Measurements from ENCODE around the gene PABPN1L. TPM values are rescaled to one million over a fixed set of nuclear protein-coding genes. Genes with fewer than 3 reads are reported as not detected.

The PABPN1L gene
- total and polyA plus RNA-seq, 9 of the 15 experiments (the other 6 are each of a cell fraction or from before 2014, with no cell fraction given) = 0.11 to 0.32 TPM; not detected in 7

DNA sequence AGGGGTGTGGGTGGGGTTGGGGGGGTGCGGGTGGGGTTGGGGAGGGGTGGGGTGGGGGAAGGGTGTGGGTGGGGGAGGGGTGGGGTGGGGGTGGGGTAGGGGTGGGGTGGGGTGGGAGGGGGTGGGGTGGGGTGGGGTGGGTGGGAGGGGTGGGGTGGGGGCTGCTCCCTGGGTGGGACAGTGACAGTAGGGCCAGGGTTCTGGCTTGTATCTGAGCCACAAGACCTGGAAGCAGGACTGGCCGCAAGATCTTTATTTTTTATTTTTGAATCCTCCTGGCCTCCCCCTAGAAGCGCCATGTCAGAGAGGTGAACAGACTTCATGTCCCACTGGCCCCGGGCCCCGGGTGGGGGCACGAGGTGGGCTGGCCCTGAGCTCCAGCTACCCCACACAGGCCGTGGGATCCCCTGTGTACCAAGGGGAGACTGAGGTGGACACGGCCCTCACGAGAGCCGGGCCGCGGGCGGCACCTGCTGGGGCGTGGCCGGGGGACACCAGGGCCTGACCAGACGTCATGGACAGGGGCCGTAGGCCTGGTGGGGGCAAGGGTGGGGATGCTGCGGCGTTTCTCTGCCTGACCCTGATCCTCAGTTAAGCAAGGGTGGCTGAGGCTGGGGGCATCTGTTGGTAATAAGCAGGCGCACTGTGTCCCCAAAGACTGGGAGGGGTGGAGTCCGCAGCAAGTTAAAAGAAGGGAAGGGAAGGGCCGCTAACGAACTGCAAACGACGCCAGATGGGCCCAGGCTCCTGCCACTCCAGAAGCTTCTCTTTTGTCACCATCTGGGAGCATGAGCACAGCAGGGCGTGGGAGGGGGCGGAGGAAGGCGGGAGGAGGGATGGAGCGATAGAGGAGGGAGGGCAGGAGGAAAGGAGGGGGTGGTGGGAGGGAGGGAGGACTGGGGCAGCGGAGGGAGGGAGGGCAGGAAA lies 22.3 kb upstream of the PABPN1L start:
- POLR2A ChIA-PET = interaction anchor here (1.0 kb wide), 1 partner anchor 79 kb away, joined by 3 read pairs; no protein-coding TSS in a partner anchor
- no peaks in the 10 kb centered on the region for H3K9me1 ChIP-seq (ENCODE audit: control insufficient read depth, insufficient read depth, low read length)
- TF ChIP-seq MAFF (IDR thresholded peaks at IDR 0.05; ENCODE audit: low read length) (no peak), ZNF274 (IDR thresholded peaks at IDR 0.05; ENCODE audit: borderline replicate concordance, low read depth, low read length) (no peak), KDM5B (IDR thresholded peaks at IDR 0.05; ENCODE audit: insufficient replicate concordance, low read depth, low read length) (no peak), POLR2B (IDR thresholded peaks at IDR 0.05; ENCODE audit: low read depth, partially characterized antibody) (peak; percentile 25), ZNF146 (CRISPR knock-in tag; IDR thresholded peaks at IDR 0.05; ENCODE audit: unreplicated experiment) (no peak), ZNF766 (CRISPR knock-in tag; conservative IDR thresholded peaks at IDR 0.05) (no peak), WHSC1 (IDR thresholded peaks at IDR 0.05; ENCODE audit: low read length) (no peak), EZH2 (IDR thresholded peaks at IDR 0.05; ENCODE audit: borderline replicate concordance, low read depth, low read length) (no peak)
- TF ChIP-seq, protein P1, sequence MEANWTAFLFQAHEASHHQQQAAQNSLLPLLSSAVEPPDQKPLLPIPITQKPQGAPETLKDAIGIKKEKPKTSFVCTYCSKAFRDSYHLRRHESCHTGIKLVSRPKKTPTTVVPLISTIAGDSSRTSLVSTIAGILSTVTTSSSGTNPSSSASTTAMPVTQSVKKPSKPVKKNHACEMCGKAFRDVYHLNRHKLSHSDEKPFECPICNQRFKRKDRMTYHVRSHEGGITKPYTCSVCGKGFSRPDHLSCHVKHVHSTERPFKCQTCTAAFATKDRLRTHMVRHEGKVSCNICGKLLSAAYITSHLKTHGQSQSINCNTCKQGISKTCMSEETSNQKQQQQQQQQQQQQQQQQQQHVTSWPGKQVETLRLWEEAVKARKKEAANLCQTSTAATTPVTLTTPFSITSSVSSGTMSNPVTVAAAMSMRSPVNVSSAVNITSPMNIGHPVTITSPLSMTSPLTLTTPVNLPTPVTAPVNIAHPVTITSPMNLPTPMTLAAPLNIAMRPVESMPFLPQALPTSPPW (CRISPR knock-in tag; IDR thresholded peaks at IDR 0.05) = peak; percentile 25; the same call in 1 of the 2 replicates
- TF ChIP-seq, protein P2, sequence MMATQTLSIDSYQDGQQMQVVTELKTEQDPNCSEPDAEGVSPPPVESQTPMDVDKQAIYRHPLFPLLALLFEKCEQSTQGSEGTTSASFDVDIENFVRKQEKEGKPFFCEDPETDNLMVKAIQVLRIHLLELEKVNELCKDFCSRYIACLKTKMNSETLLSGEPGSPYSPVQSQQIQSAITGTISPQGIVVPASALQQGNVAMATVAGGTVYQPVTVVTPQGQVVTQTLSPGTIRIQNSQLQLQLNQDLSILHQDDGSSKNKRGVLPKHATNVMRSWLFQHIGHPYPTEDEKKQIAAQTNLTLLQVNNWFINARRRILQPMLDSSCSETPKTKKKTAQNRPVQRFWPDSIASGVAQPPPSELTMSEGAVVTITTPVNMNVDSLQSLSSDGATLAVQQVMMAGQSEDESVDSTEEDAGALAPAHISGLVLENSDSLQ (IDR thresholded peaks at IDR 0.05) = peak; percentile 44; the same call in 1 of the 2 replicates

More for the DNA sequence above, 22.3 kb upstream of the PABPN1L start:
- Histone ChIP-seq H3K9me3 (replicated peaks; ENCODE audit: control insufficient read depth, insufficient read depth, low read depth, low read length) (peaks cover 29% of the 10 kb centered on the region), H3K9ac (ENCODE audit: insufficient read depth in 1 of 2, low read depth in 2 of 2, low read length in 2 of 2) (no peak overlapping the region), H3K4me2 (ENCODE audit: insufficient read depth, low read length) (no peak overlapping the region), H2AFZ (ENCODE audit: low read depth, low read length) (no peak overlapping the region), H3K4me1 (replicated peaks in 1 of 2; ENCODE audit: control insufficient read depth in 2 of 2, insufficient read depth in 2 of 2, low read length in 2 of 2) (peaks cover 0 to 61% of the 10 kb centered on the region in 2 experiments; a peak in 3 of 5 replicates), H3K27ac (ENCODE audit: extremely low read depth, low read depth, low read length) (peak overlapping the region; percentile 65; the same call in 2 of the 3 replicates), H3K79me2 (ENCODE audit: control insufficient read depth, insufficient read depth, low read length) (peaks cover 27% of the 10 kb centered on the region), H4K20me1 (replicated peaks; ENCODE audit: control insufficient read depth, insufficient read depth, low read length) (no peaks in the 10 kb centered on the region), H3K36me3 (ENCODE audit: control insufficient read depth, insufficient read depth, low read length) (peaks cover 95% of the 10 kb centered on the region), H3K27me3 (ENCODE audit: control insufficient read depth in 2 of 2, insufficient read depth in 2 of 2, low read length in 2 of 2) (no peaks in the 10 kb centered on the region), H3K4me3 (no peak overlapping the region)
- BruUV-seq (replicated peaks) = no TSS peak
- in situ Hi-C loops (cut with MboI) (no loop called here), intact Hi-C loops (cut with micrococcal nuclease) (no loop called here)
- ATAC-seq (peak; percentile 61), FAIRE-seq (no peak), DNase-seq (ENCODE audit: extremely low read depth in 1 of 4, low spot score in 3 of 4) (peak; percentile 44 to 49 (median 46))
- CTCF ChIA-PET (ENCODE audit: low intra/inter-chr PET ratio) = no interaction called here
- 66% methylated on average over 21 of the region's 30 CpGs for WGBS (ENCODE audit: insufficient coverage, low coverage, missing lambda C conversion rate)

Measured in K562 (cell line).